CD4-positive, alpha-beta T cell treated with Interferon gamma for 1 hour (primary cell): ENCODE data around the gene TMEM60.
"Not testable (repeated sequence)": the region's sequence is repeated elsewhere in the genome, so short reads cannot be mapped to it uniquely, and the experiment has no call there.

Experiments
- DNase-seq: peaks from one replicate; pipeline ENCODE4 v3.0.0-alpha.2; 2020

TMEM60 gene, protein sequence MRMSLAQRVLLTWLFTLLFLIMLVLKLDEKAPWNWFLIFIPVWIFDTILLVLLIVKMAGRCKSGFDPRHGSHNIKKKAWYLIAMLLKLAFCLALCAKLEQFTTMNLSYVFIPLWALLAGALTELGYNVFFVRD

GRCh38 chr7:77798394-77799077 is at the start of gene TMEM60, which contains the start of gene PHTF2:
TMEM60 (minus strand) TSS chr7:77798434; CDS start chr7:77794373, 4,061 bp downstream.
PHTF2 (plus strand) TSS chr7:77798773.
- DNase-seq, result peak; percentile 94

GRCh38 chr7:77846317-77847092 is 48.3 kb upstream of the TMEM60 start:
- no peak for DNase-seq

GRCh38 chr7:77843194-77843593 is 45.0 kb upstream of the TMEM60 start:
- no peak for DNase-seq

GRCh38 chr7:77839919-77840318 is 41.7 kb upstream of the TMEM60 start:
- no peak for DNase-seq

DNA sequence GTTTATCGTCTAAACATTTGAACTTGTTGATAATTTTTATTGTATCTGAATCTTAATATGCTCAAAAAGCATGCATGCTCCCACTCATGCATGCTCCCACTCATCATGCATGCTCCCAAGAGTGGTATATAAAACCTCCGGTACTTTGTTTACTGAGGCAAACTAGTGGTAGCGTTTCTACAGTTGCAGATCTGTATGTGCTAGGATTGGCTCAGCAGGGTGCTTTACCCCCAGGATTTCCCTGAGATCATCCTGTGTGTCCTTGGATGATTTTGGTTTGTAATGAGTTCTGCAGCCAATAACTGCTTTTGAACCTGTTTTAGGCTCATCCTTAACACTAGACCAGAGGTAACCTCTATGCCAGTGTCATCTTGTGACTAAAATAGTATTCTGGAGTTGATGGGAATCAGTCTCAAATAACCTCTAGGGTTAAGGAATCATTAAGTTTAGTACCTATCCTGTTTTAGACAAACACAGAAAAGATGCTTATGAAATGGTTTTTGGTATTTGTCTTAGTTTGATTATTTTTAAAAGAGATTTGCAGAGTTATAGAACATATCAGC is 40.8 kb upstream of the TMEM60 start:
- DNase-seq, result no peak

GRCh38 chr7:77837966-77838365 is 39.7 kb upstream of the TMEM60 start:
- DNase-seq, result no peak

DNA sequence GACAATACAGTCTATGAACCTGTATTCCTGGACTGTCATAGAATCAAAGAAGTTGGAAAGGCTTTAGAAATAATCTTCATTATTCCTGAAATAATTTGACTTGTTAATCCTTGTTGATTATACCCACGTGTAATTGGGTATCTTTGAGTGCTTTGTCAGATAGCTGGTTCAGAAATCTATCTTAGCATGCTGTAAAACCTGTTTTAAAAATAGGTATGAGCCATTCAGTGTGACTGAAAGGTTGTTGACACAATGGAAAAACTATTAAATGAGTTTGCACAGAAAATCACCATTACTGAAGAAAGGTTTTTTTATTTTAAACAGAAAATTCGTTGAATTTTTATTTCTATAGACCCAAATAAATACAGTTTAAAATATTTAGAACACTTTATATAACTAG is 39.0 kb upstream of the TMEM60 start:
- DNase-seq, result no peak

GRCh38 chr7:77836425-77836824 is 38.2 kb upstream of the TMEM60 start:
- not testable (repeated sequence) for DNase-seq

GRCh38 chr7:77833136-77833535 is 34.9 kb upstream of the TMEM60 start:
- no peak for DNase-seq

GRCh38 chr7:77831953-77832352 is 33.7 kb upstream of the TMEM60 start:
- DNase-seq, result no peak

DNA sequence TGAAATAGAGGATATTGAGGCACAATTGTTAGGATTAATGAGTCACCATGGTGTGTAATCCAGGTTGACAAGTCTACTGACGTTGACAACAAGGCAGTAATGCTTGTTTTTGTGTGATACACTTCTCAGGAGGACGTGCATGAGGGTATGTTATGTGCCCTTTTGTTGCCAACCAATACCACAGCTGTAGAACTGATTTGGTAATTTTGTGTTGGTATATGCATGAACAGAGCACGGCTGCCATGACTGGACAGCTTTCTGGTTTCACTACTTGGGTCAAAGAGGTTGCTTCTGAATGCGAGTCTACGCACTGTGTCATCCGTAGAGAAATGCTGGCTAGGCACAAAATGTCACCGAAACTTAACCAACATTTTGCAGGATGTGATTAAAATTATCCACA is 33.2 kb upstream of the TMEM60 start:
- DNase-seq, result no peak

- no peak for DNase-seq
Observed at GRCh38 chr7:77830649-77831355, 32.6 kb upstream of the TMEM60 start.

DNA sequence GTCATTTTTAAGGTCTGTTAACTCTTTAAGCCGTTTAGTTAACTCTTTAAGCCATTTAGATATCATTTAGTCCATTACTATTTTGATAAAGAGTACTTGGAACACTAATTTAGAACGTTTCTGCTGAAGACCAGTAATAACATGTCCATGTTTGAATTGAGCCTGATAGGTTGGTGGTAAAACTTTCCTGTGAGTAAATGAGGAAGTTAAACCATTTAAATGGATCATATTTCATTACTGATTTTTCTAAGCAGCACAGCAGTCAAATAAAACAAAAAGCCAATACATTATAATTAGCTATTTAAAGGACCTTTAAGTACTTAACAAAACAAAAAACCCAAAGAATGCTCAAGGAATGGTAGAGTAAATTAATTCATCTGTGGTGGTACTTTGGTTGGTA is 29.8 kb upstream of the TMEM60 start:
- no peak for DNase-seq

DNA sequence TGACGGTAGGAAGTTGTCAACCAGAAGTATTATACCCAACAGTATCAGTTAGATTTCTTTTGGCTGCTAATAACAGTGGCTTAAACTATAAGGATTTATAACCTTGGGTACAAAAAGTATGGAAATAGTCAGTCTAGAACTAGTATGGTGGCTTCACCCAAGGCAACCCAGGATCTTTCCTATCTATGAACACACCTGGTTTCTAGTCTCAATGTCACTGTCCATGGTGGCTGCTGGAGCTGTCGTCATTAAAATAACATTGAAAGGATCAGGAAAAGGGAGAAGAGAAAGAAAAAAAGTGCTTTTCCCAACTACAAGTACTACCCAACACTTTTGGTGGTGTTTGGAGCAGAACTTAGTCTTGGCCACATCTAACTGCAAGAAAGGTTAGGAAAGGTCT is 28.1 kb upstream of the TMEM60 start:
- DNase-seq, result no peak

DNA sequence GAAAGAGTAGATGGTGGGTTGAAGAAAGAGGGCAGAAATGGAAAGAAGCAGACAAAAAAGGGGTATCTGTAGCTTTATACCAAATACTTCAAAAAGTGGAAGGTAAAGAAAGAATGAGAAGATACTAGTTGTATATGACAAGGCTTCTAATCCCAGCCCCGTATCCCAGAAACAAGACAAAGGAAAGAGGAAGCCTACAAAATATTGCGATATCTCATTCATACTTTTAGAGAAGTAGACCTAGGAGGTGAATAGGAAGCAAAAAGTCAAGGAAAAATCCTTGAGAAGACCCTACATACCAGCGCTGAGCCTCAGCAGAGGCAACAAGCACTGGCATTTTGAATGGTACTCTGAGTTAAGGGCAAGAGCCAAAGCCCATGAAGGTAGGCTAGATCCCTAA is 26.9 kb upstream of the TMEM60 start:
- no peak for DNase-seq

GRCh38 chr7:77824636-77825035 is 26.4 kb upstream of the TMEM60 start:
- no peak for DNase-seq

- no peak for DNase-seq
Observed at GRCh38 chr7:77823787-77824186, 25.6 kb upstream of the TMEM60 start.

DNA sequence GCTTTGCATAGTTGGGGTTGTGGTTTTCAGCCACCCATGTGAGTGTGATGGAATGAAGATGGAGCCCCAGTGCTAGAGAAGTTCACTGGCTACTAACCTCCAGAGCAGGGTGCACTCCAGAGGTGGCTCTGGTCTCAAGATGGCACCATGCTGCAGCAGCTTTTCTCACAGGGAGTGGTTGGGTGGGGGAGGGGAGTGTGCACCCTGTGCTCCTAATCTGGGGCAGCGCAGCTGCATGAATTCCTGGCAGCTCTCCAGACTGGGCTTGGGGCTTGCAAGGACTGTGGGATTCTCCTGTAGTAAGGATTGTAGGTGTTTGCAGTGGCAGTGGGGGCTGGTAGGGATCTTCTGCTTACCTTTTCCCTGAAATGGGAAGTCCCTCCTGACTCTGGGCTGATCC is 24.0 kb upstream of the TMEM60 start:
- DNase-seq, result no peak

GRCh38 chr7:77820967-77821366 is 22.7 kb upstream of the TMEM60 start:
- DNase-seq, result no peak

GRCh38 chr7:77819021-77819420 is 20.8 kb upstream of the TMEM60 start:
- DNase-seq, result no peak

GRCh38 chr7:77813180-77813579 is 14.9 kb upstream of the TMEM60 start:
- DNase-seq, result no peak

DNA sequence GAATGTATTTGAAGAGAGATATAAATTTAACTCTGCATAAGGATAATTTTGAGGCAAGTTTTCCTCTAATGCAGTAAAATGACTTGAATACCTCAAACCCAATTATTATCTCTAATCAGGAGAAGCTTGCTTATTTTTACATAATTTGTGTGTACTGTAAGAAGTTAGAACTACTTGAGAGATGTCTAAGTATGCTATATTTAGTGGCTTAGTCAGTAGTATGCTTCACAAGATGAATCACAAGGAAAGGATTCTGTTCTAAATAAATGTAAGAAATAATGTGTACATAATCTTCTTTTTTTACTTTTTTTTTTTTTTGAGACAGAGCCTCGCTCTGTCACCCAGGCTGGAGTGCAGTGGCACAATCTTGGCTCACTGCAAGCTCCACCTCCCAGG is 14.1 kb upstream of the TMEM60 start:
- DNase-seq, result no peak
